Adrenal gland (tissue), 5 donors: Measurements from ENCODE around the gene PPP2R5B.

Experiments
- POLR2A ChIP-seq, 2 donors: fragments of 450-650 bp; IDR thresholded peaks; one replicate each; pipeline ENCODE4 v1.6.1; 2017; ENCODE audit warnings: antibody characterized with exemption in 2 of 2, mild to moderate bottlenecking in 2 of 2, moderate library complexity in 1 of 2
- TF ChIP-seq, protein P1 (sequence below), 6 experiments: fragments of 450-650 bp in 4 of 6; fragments of 200-600 bp in 2 of 6; sonication (generic) in 1 of 6; IDR thresholded peaks; 1 replicate in 5 of 6; 2 replicates in 1 of 6; pipeline versions ENCODE4 v1.5.1 to v1.8.0; 2016 to 2021; ENCODE audit warnings: antibody characterized with exemption in 6 of 6, mild to moderate bottlenecking in 2 of 6, moderate library complexity in 1 of 6
- donor health status: DM: no; HTN: no; CAD: no.

DNA sequence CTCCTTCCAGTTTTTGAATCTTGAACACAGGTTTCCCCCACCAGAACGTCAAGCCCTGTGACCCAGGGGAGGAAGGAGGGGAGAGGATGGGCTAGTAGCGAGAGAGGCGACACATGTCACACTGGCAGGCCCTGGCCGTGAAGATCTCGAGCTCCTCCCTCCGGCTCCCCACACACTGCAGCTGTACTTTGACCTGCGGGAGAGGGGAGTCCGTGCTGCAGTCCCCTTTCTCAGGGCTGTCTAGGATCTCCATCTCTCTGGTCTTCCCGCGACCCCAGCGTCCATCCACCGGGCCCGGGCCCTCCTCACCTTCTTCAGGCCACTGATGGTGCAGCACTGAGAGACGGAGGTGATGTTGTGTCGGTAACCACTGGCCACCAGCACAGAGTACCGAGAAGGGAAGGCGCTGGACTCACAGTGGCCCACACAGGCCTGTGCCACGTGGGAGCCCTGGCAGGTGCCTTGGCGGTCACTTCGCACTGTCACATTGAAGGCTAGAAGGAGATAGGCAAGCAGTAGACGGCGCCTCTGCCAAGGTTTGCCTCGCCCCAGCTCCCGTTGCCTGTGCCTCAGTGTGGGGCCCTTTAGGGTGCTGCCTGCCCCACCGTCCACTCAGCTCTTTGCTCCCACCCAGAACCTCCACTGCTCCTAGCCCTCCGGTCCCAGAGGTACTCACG, 10.3 kb downstream of the PPP2R5B start:
- TF ChIP-seq, protein P1, sequence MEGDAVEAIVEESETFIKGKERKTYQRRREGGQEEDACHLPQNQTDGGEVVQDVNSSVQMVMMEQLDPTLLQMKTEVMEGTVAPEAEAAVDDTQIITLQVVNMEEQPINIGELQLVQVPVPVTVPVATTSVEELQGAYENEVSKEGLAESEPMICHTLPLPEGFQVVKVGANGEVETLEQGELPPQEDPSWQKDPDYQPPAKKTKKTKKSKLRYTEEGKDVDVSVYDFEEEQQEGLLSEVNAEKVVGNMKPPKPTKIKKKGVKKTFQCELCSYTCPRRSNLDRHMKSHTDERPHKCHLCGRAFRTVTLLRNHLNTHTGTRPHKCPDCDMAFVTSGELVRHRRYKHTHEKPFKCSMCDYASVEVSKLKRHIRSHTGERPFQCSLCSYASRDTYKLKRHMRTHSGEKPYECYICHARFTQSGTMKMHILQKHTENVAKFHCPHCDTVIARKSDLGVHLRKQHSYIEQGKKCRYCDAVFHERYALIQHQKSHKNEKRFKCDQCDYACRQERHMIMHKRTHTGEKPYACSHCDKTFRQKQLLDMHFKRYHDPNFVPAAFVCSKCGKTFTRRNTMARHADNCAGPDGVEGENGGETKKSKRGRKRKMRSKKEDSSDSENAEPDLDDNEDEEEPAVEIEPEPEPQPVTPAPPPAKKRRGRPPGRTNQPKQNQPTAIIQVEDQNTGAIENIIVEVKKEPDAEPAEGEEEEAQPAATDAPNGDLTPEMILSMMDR (IDR thresholded peaks at IDR 0.05): no peak
- TF ChIP-seq POLR2A (IDR thresholded peaks at IDR 0.05): no peak
